ENCODE data around the gene CSNK1G2.

CSNK1G2 gene

DNA sequence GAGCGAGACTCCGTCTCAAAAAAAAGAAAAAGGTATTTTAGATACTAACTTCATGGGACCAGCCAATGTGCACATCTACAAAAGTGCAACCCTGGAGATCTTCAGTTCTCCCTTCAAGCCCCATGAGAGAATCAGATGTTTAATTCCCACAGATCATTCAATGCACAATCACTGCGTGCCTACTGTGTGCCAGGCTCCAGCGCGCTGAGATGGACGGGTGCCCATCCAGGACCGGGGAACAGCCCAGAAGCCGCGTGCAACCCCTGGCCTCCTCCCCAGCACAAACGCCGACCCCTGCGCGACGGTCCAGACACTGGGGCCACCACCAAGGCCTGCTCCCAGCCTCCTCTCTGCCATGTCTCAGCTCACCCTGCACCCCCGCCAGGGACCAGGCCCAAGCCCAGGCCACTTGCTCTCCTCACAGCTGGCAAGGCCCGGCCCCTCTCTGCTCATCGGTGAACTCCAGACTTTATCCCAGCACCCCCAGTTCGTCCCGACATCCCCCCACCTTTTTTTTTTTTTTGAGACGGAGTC lies 69.2 kb downstream of the CSNK1G2 start:
- TF ChIP-seq POLR2AphosphoS5 (IDR thresholded peaks at IDR 0.05; ENCODE audit: low read depth, low read length) (no peak), POLR2A (IDR thresholded peaks at IDR 0.05; ENCODE audit: low read depth, low read length) (no peak), SPI1 (IDR thresholded peaks at IDR 0.05; ENCODE audit: low read depth, low read length) (no peak), TAF1 (IDR thresholded peaks at IDR 0.05; ENCODE audit: low read depth, low read length) (no peak), POU2F2 (IDR thresholded peaks at IDR 0.05; ENCODE audit: low read depth, low read length) (no peak), PAX5 (IDR thresholded peaks at IDR 0.05; ENCODE audit: insufficient read depth, low read length, severe bottlenecking) (no peak)
- FAIRE-seq = no peak
- no peak for DNase-seq (ENCODE audit: insufficient read length, low spot score)

DNA sequence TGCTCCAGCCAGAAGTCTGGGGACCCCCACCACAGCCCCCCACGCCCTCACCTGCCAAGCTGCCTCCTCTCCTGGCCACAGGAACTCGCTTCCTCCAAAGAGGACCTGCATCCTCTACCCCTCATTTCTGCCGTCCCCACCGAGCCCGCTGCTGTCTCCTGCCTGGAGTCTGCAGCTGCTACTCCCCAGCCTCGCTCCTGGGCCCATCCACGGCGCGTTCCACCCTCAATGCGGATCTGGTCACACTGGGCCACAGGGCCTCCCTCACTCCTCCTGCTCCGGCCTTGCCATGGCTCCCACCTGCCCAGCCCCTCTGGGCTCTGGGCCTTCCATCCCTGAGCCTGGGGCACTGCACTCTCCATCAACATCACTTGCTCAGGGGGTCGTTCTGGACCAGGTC lies 70.2 kb downstream of the CSNK1G2 start:
- no peak for TF ChIP-seq POU2F2 (IDR thresholded peaks at IDR 0.05; ENCODE audit: low read depth, low read length)
- TF ChIP-seq SPI1 (IDR thresholded peaks at IDR 0.05; ENCODE audit: low read depth, low read length) = no peak
- TF ChIP-seq TAF1 (IDR thresholded peaks at IDR 0.05; ENCODE audit: low read depth, low read length) = no peak
- no peak for TF ChIP-seq POLR2AphosphoS5 (IDR thresholded peaks at IDR 0.05; ENCODE audit: low read depth, low read length)
- TF ChIP-seq POLR2A (IDR thresholded peaks at IDR 0.05; ENCODE audit: low read depth, low read length) = no peak
- TF ChIP-seq PAX5 (IDR thresholded peaks at IDR 0.05; ENCODE audit: insufficient read depth, low read length, severe bottlenecking) = no peak
- FAIRE-seq (no peak), DNase-seq (ENCODE audit: insufficient read length, low spot score) (no peak)

DNA sequence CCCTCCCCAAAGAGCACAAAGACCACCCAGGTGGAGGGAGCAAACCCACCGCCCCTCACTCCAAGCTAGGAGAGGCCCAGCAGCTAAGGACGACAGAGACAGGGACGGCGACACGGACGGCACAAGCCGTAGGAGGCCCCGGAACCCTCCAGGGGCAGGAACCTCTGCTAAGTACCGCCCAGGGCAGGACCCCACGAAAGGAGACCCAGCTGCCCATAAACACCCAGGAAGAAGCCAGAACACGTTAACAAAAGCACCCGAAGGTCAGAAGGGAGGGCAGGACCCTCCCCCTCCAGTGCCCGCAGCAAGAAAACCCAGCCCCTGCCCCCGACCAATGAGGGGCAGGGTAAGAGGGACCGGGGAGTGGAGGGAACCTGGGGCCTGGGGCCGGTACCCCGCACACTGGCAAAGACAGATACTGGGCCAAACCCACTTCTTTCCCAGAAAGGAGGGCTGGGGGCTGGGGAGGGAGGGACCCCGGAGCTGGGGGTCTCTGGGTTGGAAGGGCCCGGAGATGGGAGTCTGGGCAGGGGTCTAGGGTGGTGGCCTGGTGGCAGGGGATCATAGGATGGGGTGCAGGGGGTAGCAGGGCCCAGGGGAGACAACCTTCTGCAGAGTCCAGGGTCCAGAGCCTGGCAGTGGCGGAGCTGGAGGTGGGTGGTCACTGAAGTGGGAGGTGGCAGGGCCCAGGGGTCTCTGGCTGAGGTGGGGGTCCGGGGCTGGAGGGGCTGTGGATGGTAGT lies 72.1 kb downstream of the CSNK1G2 start:
- DNase-seq (ENCODE audit: insufficient read length, low spot score) (no peak), FAIRE-seq (no peak)
- no peak for TF ChIP-seq POLR2A (IDR thresholded peaks at IDR 0.05; ENCODE audit: low read depth, low read length)
- no peak for TF ChIP-seq POLR2AphosphoS5 (IDR thresholded peaks at IDR 0.05; ENCODE audit: low read depth, low read length)
- no peak for TF ChIP-seq POU2F2 (IDR thresholded peaks at IDR 0.05; ENCODE audit: low read depth, low read length)
- TF ChIP-seq PAX5 (IDR thresholded peaks at IDR 0.05; ENCODE audit: insufficient read depth, low read length, severe bottlenecking) = no peak
- TF ChIP-seq TAF1 (IDR thresholded peaks at IDR 0.05; ENCODE audit: low read depth, low read length) = no peak

DNA sequence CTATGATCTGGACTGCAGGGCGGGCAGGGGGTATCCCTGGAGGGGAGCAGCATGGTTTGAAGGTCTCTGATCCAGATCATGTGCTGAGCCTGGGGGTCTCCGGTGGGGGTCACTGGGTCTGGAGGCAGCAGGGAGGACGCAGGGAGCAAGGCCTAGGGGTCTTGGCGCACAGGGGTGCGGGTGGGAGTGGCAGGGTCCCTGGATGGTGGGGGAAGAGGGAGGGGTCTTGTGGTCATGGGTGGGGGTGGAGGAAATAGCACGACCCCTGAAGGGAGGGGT lies 72.7 kb downstream of the CSNK1G2 start:
- TF ChIP-seq PAX5 (IDR thresholded peaks at IDR 0.05; ENCODE audit: insufficient read depth, low read length, severe bottlenecking) = no peak
- no peak for TF ChIP-seq SPI1 (IDR thresholded peaks at IDR 0.05; ENCODE audit: low read depth, low read length)
- TF ChIP-seq POU2F2 (IDR thresholded peaks at IDR 0.05; ENCODE audit: low read depth, low read length) = no peak
- TF ChIP-seq TAF1 (IDR thresholded peaks at IDR 0.05; ENCODE audit: low read depth, low read length) = no peak
- no peak for TF ChIP-seq POLR2A (IDR thresholded peaks at IDR 0.05; ENCODE audit: low read depth, low read length)
- TF ChIP-seq POLR2AphosphoS5 (IDR thresholded peaks at IDR 0.05; ENCODE audit: low read depth, low read length) = no peak
- no peak for FAIRE-seq
- no peak for DNase-seq (ENCODE audit: insufficient read length, low spot score)

DNA sequence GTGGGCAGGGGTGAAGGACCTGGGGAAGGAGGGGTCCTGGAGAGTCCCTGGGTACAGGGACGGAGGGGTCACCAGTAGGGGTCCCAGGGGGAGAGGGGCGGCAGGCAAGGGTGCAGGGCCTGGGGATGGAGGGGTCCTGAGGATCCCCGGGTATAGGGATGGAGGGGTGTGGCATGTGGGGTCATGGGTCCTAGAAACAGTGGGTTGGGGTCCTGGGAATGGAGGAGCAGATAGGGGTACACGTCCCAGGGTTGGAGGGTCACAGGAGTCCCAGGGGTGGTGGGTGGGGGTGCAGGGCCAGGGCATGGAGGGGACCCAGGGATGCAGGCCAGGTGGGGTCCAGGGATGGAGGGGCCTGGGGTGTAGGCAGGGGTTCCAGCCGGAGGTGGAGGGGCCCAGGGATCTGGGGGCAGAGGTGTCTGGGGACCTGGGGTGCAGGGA lies 73.2 kb downstream of the CSNK1G2 start:
- TF ChIP-seq TAF1 (IDR thresholded peaks at IDR 0.05; ENCODE audit: low read depth, low read length) (no peak), POU2F2 (IDR thresholded peaks at IDR 0.05; ENCODE audit: low read depth, low read length) (no peak), PAX5 (IDR thresholded peaks at IDR 0.05; ENCODE audit: insufficient read depth, low read length, severe bottlenecking) (no peak), POLR2AphosphoS5 (IDR thresholded peaks at IDR 0.05; ENCODE audit: low read depth, low read length) (no peak), POLR2A (IDR thresholded peaks at IDR 0.05; ENCODE audit: low read depth, low read length) (no peak), SPI1 (IDR thresholded peaks at IDR 0.05; ENCODE audit: low read depth, low read length) (no peak)
- FAIRE-seq (no peak), DNase-seq (ENCODE audit: insufficient read length, low spot score) (no peak)

DNA sequence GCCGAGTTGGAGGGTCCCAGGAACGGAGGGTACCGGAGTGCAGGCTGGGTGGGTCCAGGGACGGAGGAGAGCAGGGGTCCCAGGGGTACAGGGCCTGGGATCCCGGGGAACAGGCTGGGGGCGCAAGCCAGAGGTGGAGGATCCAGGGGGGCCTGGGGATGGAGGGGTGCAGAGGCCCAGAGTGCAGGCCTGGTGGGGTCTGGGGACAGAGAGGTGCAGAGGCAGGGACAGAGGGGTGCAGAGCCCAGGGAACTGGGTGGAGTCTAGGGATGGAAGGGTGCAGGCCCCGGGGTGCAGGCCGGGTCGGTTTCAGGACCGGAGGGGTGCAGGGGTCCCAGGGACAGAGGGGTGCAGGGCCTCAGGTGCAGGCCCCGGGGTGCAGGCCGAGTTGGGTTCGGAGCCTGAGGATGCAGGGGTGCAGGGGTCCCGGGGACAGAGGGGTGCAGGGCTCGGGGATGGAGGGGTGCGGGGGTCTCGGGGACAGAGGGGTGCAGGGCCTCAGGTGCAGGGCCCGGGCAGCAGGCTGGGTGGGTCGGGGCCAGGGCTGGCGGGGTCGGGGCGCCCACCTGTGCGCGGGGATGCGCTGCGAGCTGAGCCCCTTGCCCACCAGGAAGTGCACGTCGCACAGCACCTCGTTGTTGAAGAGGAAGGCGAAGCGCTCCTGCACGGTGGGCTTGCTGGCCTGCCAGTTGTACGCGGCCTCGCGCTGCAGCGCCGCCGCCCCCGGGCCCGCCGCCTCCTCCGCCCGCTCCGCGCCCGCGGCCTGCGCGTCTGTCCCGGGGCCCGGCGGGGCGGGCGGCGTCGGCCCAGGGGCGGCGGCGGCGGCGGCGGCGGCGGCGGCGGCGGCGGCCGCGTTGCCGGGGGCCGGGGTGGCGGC lies 74.0 kb downstream of the CSNK1G2 start:
- no peak for TF ChIP-seq POLR2A (IDR thresholded peaks at IDR 0.05; ENCODE audit: low read depth, low read length)
- no peak for TF ChIP-seq TAF1 (IDR thresholded peaks at IDR 0.05; ENCODE audit: low read depth, low read length)
- no peak for TF ChIP-seq PAX5 (IDR thresholded peaks at IDR 0.05; ENCODE audit: insufficient read depth, low read length, severe bottlenecking)
- no peak for TF ChIP-seq SPI1 (IDR thresholded peaks at IDR 0.05; ENCODE audit: low read depth, low read length)
- TF ChIP-seq POU2F2 (IDR thresholded peaks at IDR 0.05; ENCODE audit: low read depth, low read length) = no peak
- TF ChIP-seq POLR2AphosphoS5 (IDR thresholded peaks at IDR 0.05; ENCODE audit: low read depth, low read length) = no peak
- DNase-seq (ENCODE audit: insufficient read length, low spot score) (peak; percentile 72), FAIRE-seq (peak; percentile 33)

DNA sequence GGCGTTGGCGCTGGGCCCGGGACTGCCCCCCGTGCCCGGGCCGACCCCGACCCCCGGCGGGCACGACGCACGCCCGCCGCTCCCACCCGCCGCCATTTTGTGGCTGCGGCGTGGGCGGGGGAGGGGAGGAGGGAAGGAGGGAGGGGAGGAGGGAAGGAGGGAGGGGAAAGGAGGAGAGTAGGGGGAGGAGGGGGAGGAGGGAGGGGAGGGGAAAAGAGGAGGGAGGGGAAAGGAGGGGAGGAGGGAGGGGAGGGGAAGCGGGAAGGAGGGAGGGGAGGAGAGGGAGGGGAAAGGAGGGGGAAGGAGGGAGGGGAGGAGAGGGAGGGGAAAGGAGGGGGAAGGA lies 74.6 kb downstream of the CSNK1G2 start, which contains the start of gene BTBD2:
Gene BTBD2, minus strand, starts transcription at position 107 of the 343 bp plus-strand sequence. Its CDS starts 11 bp downstream, at position 96.
- TF ChIP-seq TAF1 (IDR thresholded peaks at IDR 0.05; ENCODE audit: low read depth, low read length) (no peak), POLR2AphosphoS5 (IDR thresholded peaks at IDR 0.05; ENCODE audit: low read depth, low read length) (no peak), POU2F2 (IDR thresholded peaks at IDR 0.05; ENCODE audit: low read depth, low read length) (no peak), SPI1 (IDR thresholded peaks at IDR 0.05; ENCODE audit: low read depth, low read length) (no peak), PAX5 (IDR thresholded peaks at IDR 0.05; ENCODE audit: insufficient read depth, low read length, severe bottlenecking) (no peak), POLR2A (IDR thresholded peaks at IDR 0.05; ENCODE audit: low read depth, low read length) (no peak)
- no peak for DNase-seq (ENCODE audit: insufficient read length, low spot score)
- FAIRE-seq = no peak

DNA sequence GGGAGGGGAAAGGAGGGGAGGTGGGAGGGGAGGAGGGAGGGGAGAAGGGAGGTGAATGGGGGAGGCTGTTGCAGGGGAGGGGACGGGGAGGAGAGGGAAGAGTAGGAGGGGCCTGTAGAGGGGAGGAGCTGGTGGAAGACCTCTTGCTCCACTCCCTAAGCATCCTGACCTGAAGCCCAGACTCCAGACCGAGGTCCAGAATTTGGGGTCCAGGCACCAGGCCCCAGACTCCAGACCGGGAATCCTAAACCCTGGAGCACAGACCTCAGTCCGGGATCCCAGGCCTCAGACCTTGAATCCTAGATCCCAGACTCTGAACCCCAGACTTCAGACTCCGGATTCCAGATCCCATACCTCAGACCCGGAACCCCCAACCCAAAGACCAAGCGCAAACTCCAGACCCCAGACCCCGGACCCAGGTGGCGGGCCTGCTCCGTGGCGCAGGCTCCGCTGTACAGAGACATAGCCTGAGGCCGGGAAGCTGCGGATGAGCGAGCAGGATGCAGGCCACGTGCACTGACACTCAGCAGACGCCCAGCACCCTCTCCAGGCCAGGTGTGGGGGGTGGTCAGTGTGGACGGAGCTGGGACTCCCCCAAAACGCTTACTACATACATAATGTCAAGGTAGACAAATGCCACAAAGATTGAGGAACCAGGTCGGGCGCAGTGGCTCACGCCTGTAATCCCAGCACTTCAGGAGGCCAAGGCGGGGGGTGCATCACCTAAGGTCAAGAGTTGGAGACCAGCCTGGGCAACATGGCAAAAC lies 75.3 kb downstream of the CSNK1G2 start:
- TF ChIP-seq POU2F2 (IDR thresholded peaks at IDR 0.05; ENCODE audit: low read depth, low read length) = no peak
- TF ChIP-seq POLR2A (IDR thresholded peaks at IDR 0.05; ENCODE audit: low read depth, low read length) = no peak
- TF ChIP-seq SPI1 (IDR thresholded peaks at IDR 0.05; ENCODE audit: low read depth, low read length) = no peak
- no peak for TF ChIP-seq TAF1 (IDR thresholded peaks at IDR 0.05; ENCODE audit: low read depth, low read length)
- no peak for TF ChIP-seq POLR2AphosphoS5 (IDR thresholded peaks at IDR 0.05; ENCODE audit: low read depth, low read length)
- TF ChIP-seq PAX5 (IDR thresholded peaks at IDR 0.05; ENCODE audit: insufficient read depth, low read length, severe bottlenecking) = no peak
- FAIRE-seq (peak; percentile 90), DNase-seq (ENCODE audit: insufficient read length, low spot score) (peak; percentile 71)

Measured in GM12891 (cell line).